ENCODE measurements around the gene RTP4.

DNA sequence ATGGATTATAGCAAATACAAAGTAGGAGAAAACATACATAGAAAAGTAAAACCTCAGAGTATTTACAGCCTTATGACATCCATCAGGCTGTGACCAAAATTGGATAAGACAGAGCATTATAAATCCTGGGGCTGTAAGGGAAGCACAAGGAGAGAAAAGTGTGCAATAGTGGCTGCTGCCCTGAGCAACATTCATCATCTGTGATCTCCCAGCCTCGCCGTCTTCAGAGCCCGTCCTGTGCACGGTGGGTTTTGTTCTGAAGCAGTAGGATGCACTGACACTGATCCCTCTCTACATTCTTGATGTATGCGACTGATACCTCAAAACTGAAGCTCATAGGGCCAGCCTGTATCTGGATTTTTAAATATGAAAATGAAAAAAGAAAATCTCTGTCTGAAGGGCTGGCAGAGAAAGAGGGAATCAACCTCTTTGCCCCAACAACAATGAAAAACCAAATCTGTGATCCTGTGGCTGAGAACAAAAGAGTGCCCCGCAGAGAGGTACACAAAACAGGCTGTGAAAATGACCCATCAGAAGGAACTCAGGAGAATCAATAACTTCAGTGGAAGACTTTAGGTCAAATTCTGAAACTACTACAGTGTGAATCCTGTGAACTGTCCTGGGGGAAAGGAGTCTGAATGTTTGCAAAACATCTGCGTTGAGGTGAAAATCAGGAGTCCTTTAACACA is 8.2 kb upstream of the RTP4 start:
- TF ChIP-seq, protein P1, sequence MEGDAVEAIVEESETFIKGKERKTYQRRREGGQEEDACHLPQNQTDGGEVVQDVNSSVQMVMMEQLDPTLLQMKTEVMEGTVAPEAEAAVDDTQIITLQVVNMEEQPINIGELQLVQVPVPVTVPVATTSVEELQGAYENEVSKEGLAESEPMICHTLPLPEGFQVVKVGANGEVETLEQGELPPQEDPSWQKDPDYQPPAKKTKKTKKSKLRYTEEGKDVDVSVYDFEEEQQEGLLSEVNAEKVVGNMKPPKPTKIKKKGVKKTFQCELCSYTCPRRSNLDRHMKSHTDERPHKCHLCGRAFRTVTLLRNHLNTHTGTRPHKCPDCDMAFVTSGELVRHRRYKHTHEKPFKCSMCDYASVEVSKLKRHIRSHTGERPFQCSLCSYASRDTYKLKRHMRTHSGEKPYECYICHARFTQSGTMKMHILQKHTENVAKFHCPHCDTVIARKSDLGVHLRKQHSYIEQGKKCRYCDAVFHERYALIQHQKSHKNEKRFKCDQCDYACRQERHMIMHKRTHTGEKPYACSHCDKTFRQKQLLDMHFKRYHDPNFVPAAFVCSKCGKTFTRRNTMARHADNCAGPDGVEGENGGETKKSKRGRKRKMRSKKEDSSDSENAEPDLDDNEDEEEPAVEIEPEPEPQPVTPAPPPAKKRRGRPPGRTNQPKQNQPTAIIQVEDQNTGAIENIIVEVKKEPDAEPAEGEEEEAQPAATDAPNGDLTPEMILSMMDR (conservative IDR thresholded peaks at IDR 0.05 in 1 of 2, IDR thresholded peaks at IDR 0.05 in 1 of 2; ENCODE audit: low read depth in 1 of 2, low read length in 2 of 2): no peak
- no peak for TF ChIP-seq EZH2 (IDR thresholded peaks at IDR 0.05; ENCODE audit: low read length, missing control alignments)
